ENCODE results near the gene EPN2.
A peak's percentile ranks its signal among the peaks of the same experiment; 100 is the strongest.

Gene EPN2

DNA sequence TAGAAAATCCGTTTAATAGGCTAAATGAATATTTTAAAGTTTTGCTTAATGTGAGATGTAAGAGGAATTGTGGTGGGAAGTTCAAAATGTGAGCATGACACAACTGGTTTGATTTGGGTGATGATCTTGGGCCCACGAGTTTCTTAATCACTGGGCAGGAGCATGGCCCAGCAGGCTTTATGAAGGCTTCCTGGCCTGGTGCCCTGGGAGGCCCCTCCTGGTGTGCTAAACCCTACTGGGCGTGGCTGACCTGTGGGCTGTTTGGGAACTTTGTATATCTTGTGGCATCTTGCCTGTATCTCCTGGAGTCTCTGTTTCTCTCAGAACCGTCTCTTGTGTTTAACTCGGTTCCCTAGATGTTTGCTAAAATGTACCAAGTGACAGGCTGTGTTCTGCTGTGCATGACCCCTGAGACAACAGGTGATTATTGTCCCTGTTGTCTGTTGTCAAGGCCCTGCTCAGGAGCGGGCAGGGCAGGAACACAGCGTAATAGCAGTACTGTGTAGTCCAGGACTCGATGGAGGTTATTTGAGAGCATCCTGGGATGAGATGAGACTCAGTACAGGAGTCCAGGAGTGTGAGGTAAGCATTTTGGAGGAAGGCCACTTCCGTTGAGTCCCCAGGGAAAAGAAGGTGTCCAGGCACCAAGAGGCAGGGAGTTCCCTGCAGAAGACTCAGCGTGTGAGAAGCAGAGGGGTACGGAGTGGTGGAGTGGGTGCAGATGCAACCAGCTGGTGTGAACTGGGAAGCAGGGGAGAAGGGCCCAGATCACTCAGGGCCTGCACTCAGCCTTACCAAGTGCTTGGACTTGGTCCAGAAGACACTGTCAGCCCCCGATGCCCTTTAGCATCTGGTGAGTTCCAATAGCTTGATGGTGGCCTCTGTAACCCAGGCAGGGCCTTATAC, 76.8 kb downstream of the EPN2 start:
- FAIRE-seq = no peak

DNA sequence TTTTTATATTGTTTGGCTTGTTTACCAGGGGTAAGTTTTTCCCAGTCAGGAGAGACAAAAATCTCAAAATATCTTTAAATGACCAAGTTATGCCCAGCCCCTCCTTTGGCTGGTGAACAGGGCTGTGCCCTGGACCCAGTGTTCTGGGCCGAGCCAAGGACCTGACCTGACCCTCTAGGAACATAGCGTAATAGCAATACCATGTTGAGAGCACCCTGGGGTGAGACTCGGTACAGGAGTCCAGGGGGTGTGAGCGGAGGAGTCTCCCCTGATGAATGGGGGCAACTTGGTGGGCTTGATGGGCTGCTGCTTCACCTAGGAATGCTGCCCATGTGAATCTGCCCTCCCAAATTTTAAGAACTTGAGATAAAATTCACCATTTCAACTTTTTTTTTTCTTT, 77.9 kb downstream of the EPN2 start:
- FAIRE-seq = no peak

DNA sequence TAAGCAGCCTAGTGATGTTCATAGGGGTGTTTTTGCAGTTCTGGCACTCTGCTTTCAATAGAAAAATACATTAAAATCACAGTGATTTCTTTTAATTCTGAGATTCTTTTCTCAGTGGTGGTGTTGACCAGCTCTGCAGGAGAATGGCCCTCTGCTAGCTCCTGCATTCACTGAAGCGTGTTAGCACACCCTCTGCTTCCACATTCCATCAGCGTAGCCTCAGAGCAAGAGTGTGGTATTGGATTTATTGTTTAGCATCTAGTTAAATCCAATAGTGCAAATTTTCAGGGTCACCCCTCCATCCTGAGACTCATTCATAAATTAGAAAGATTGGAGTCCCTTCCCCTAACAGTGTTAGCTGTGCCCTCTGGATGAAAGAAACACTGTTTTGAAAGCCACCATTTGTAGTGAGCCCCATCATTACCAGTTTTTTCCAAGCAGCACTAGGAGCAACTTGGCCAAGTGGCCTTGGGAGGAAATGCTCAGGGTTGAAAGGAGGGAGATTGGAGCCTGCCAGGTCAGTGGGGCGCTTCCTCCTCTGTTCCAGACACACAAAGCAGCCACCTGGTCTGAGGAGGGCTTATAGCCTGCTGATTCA, 79.7 kb downstream of the EPN2 start:
- FAIRE-seq = no peak

DNA sequence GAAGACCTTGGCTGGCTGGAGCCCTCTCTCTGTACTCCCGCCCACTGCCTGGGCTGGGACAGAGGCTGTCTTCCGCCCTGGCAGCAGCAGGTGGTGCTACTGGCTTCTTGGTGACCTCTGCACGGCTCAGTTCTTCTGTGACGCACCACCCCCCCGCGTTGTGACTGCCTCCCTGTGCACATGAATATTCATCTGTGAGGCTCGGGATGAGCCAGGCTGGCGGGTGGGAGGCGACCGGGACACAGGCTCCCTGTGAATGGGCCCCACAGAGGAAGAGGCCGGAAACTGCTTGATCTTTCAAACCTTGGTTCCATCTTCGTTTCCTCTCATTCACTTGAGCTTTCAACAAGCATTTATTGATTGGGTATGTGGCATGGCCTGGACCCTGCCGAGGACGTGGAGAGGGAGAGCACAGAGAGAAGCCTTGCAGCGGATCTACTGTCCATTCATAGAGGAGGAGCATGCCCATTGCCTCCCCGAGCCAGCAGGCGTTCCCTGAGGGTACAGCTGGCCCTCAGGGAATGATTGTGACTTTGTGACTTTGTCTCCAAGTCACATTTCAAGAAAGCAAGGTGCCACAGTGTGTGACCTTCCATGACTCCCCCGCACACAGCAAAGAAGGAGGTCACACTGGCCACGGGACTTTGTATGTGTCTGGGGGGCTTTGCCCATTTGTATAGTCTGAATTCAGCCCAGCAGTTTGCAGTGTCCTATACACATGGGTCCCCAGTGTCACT, 80.4 kb downstream of the EPN2 start:
- no peak for FAIRE-seq

DNA sequence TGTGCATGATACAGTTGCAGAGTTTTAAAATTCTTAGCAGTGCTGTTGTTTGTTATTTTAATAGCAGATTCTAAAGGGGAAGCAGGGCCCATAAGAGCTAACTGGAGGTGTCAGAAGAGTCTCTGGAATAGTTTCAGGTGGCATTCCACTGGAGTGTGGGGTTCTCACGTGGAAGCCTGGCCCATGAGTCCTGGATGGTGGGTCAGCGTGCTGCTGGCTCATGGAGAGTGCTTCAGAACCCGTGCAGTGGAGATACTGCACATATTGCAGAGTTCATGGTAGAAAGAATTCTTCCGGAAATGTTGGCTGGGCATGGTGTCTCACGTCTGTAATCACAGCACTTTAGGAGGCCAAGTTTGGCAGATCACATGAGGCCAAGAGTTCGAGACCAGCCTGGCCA, 81.4 kb downstream of the EPN2 start:
- no peak for FAIRE-seq

DNA sequence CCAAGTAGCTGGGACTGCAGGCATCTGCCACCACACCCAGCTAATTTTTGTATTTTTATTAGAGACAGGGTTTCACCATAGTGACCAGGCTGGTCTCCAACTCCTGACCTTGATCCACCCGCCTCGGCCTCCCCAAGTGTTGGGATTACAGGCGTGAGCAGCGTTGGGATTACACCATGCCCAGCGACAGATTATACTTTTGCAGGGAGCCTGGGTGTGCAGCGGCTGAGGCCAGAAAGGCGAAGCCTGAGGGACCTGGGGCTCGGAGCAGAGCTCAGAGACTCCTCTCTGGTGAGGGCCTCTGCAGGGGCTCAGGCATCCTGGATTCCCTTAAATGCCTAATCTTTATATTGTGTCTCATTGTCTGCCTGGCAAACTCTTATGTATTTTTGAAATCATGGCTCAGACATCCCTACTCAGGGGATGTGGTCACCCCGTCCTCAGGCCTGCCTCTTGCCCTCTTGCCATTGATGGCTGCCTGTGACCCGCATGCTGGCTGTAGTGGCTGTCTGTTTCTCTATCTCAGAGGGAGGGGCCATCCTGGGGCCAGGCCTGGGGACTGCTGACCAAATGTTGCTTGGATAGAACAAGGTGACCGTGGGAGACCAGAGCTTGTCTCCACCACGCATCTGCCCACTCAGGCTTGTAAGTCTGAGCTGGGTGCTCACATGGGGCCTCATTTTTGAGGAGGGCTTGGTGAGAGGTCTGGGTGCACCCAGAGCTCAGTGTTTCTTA, 82.8 kb downstream of the EPN2 start:
- FAIRE-seq = no peak

DNA sequence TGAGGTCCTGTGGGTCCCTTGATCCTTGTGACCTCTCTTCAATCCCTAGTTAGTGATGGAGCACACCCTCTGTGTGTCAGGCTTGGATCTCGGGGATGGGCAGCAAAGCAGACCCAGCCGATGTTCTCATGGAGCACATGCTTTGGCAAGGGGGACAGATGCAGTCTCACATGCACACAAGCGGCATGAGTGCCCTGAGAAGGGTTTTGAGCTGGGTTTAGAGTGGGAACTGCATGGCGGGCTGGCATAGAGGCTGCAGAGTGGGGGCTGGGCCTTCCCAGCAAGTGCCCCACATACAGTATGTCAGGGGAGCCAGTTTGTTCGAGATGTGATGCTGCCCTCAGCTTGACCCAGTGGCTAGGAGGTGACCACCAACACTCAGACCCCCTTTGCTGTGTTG, 83.7 kb downstream of the EPN2 start:
- FAIRE-seq = no peak

DNA sequence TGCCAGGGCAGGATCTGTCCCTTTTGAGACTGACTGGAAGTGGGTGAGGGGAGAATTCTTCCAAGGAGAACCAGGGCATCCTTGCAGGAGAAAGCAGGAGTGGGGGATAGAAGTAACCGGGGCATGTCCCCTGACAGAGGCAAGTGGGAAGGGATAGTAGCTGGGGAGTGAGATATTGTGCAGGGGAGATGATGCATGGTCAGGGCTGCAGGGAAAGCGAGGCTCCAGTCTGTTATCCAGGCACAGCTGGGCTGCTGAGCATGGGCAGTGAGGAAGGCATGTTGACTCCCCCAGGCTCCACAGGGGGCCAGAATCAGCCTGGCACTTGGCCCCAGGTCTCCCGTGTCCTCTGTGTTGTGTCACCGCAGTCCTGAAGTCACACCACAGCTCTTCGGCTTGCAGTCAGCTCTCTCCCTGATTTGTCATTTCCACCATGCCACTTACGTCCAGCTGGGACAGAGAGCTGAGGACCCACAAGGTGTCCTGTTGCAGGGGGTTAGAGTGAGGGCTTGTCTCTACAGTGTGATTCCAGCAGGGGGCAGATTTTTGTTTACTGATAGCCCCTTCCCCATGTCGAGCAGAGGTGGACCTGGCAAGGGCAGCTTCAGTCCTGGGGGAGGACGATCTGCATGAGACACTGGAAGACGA, 84.4 kb downstream of the EPN2 start:
- no peak for FAIRE-seq

DNA sequence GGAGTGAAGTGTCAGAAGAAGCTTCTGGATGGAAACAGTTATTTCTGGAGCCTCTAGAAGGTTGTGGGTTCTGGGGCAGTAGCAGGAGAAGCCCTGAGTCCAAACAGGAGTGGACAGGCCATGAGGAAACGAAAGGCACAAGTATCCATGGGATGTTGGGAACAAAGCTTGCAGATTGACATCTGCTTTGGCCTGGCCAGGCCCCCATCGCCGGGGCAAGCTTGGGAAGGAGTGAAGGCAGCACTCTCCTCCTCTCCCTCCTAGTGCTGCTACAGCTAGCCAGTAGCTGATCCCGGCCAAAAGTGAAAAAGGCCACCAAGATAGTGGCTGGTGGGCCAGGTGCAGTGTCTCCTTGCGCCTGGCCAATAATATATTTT, 85.0 kb downstream of the EPN2 start:
- no peak for FAIRE-seq

DNA sequence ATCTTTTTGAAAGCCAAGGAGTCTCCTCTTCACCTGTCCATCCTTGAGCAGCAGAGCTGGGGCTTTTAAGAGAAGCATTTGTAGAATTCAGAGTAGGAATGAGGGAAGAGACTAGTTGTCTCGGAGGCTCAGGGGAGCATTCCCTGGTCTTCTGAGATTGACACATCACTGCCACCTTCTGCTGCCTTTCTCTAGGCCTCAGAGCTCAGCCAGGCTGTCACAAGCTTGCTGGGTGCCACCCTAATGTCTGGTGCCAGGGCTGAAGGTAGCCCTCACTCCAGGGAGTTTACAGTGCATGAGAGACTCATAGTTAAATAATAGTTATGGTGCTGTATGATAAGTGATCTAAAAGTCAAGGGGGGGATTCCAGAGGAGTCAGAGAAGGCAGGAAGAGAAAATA, 85.7 kb downstream of the EPN2 start:
- FAIRE-seq = no peak

DNA sequence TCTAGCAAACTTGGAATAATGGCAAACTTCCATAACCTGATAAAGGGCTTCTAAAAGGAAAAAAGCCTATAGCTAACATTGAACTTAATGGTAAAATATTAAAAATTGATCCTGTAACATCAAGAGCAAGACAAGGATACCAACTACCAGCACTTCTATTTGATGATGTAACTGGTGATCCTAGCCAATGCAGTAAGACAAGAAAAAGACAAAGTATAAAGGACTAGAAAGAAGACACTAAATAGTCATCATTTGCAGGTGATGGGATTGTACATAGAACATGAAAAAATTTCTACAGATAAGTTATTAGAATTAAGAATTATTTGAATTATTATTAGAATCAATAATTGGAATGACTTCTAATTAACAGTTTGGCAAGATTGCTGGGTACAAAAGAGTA, 88.4 kb downstream of the EPN2 start:
- peak; percentile 36 for FAIRE-seq

DNA sequence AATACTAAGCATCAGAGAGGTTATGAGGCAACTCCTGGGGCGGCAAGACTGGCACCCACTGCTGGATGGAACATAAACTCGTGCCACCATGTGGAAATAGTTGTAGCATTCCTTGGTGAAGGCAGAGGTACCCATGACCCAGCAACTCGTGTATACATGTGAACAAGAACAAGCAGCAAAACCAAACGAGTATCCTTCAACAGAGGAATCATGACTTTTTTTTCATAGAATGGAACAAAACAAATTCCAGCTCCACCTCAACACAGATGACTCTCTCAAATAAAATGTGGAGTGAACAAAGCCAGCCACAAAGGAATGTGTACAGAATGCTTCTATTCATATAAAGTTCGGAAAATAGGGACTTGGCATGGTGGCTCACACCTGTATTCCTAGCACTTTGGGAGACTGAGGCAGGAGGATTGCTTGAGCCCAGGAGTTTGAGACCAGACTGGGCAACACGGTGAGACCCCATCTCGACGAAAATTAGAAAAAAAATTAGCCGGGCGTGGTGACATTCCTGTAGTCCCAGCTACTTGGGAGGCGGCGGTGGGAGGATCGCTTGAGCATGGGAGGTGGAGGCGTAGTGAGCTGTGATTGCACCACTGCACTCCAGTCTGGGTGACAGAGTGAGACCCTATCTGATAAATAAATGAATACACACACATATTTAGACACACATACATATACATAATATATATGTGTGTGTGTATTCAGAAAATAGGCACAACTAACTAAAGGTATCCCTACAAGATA, 90.0 kb downstream of the EPN2 start:
- FAIRE-seq = no peak

DNA sequence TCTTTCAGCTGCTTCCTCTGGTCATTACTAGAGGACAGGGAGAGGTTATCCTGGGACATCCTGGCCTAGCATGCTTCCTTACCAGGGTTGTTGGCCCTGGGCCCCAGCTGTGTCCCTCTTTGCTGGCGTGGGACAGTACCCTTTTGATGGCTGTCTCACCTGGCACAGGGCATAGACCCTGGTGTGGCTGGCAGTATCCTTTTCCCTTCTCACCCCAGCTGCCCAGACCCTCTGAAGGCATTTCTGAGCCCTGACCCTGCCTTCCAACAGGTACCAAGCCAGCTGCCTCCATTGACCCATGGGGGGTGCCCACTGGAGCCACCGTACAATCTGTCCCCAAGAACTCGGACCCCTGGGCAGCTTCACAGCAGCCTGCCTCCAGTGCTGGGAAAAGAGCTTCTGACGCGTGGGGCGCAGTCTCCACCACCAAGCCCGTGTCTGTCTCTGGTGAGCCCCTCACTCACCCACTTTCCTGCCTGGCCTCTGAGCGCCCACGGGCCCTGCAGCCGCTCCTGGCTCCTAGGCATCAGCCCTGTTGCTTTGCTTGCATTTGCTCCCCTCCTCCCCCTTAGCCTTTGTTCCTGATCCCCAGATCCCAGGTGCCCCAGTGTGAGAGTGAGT, 91.4 kb downstream of the EPN2 start:
- no peak for FAIRE-seq

DNA sequence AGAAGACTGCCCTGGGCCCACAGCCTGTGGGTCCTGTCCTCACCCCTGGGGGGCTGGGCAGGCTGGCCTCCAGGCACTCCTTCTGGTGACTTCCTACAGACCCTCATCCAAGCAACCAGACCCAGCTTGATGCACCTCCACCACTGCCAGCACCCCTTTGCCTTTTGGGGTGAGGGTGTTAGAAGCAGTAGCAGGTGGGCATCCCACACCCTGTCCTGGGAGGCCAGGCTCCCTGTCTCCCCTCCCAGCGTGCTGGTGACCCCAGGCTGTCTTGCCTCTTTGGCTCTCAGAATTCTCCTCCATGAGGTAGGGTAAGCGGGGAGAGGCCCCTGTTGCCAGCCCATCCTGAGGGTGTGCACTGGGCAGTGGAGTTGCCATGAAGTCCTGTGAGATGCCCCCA, 92.0 kb downstream of the EPN2 start:
- FAIRE-seq = no peak

DNA sequence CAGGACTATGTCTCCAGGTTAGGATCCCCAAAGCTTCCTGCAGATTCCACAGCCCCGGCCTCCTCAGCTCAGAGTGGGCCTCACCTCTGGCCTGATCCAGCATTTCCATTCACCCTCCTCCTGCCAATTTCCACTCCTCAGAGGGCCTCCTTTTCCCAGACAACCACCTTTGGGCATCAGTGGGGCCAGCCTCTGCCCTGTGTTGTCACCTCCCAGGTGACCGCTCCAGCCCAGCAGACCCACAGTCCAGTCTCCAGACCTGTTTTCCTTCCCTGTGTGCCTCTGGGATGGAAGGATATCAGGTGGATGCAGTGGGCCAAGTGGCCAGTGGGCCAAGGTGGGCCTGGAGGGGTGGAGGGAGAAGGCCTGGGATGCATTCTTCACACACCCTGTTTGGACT, 92.7 kb downstream of the EPN2 start:
- FAIRE-seq = no peak

DNA sequence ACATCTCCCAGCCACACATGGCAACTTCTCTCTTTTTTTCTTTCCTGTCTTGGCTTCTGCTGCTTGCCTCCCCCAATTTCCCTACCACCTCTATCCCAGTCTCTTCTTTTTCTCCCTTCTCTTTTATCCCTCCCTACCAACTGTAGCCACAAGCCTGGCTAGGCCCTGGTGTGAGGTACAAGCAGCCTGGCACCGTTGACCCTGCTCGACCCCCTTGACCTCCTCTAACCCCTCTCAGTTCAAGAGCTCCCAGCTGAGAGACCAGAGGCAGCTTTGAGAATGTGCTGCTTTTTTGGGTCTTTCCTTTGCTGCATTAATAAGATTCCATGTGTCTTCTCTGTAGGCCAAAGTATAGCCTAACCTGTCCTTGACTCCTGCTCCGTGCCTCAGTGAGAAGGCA, 93.1 kb downstream of the EPN2 start:
- FAIRE-seq = no peak

DNA sequence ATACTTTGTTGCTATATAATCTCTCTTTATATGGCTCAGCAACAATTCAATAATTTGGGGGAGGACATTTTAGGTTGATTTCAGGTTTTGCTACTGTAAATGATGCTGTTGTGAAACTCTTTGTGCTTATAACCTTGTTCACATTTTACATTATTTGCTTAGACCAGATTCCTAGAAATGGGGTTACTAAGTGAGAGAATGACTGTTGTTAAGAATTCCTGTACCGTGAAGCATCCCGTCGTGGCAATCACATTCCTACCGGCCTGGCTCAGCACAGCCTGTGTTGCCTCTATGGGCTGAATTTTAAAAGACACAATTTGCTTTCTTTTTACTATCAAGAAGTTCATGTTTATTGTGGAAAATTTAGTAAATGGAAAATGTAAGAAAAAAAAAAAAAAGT, 94.0 kb downstream of the EPN2 start:
- no peak for FAIRE-seq

DNA sequence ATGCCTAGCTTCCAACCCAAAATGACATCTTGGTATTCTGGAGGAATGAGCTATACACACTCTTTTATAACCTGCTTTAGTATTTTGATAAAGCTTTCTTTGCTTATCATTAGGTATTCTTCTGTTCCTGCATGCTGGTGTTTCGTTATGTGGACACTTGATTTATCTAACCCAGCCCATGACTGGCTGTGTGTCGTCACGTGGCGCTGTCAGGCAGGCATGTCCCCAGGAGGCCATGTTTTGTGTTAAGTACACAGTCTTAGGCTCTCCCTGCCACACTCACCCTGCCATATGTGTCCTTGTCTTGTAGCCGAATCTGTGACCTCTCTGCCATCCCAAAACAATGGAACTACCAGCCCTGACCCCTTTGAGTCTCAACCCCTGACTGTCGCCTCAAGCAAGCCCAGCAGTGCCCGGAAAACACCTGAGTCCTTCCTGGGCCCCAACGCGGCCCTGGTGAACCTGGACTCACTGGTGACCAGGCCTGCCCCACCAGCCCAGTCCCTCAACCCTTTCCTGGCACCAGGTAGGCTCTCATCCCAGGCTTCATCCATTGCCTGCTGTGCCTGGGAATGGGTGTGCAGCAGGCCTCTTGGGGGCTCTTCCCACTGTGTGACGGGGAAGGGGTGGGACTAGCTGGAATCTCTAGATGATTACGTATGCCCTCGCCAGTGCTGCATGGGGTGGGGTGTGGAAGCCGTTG, 94.5 kb downstream of the EPN2 start:
- no peak for FAIRE-seq

DNA sequence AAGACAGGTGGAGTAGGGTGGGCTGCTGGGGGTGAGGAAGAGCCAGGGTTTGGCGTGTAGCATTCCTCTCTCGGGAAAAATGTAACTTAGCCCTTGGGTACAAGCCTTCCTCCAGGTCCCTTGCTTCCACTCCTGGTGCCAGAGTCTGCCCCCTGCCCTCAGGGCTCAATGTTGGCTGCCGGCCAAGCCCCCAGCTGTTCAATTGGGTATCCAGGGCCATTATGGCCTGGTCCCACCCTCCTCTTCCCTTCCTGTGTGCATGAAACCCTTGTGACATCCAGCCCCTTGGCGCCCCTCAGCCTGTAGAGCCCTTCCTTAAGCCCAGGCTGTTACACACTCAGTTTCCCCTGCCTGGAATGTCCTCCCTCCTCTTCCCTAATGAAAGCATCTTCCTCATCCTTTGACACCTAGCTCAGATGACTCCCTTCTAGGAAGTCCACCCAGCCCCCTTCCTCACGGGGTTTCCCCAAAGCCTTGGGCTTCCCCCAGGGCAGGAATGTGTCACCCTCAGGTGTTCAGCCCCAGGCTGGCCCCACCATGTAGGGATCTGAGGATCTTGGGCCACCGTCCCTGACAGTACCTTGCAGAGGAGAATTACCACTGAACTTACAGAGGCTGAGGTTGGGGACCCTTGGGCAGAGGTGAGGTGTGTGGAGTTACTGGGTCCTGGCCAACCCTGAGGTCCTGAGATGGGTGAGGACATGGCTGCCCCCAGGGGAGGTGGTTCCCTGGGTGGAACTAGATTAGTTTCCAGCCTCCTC, 95.4 kb downstream of the EPN2 start:
- FAIRE-seq = no peak

DNA sequence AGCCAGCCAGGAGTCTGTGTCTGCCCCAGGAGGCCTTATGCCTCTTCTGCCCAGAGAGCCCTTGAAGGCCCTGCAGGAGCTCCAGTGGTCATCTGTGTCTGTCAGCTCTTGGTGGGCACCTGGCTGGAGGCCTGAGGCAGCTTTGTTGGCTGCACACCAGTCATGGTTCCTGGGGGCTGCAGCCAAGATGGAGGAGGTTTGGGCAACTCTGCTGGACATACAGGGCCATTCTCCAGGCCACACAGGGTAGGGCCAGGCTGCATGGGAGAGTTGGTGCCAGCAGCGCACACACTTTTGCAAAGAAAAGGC, 95.9 kb downstream of the EPN2 start:
- no peak for FAIRE-seq
